ENCODE measurements around the gene RPS6KB1.
A peak's percentile ranks its signal among the peaks of the same experiment; 100 is the strongest.
"Not testable (repeated sequence)": the region's sequence is repeated elsewhere in the genome, so short reads cannot be mapped to it uniquely, and the experiment has no call there.

RPS6KB1 gene

DNA sequence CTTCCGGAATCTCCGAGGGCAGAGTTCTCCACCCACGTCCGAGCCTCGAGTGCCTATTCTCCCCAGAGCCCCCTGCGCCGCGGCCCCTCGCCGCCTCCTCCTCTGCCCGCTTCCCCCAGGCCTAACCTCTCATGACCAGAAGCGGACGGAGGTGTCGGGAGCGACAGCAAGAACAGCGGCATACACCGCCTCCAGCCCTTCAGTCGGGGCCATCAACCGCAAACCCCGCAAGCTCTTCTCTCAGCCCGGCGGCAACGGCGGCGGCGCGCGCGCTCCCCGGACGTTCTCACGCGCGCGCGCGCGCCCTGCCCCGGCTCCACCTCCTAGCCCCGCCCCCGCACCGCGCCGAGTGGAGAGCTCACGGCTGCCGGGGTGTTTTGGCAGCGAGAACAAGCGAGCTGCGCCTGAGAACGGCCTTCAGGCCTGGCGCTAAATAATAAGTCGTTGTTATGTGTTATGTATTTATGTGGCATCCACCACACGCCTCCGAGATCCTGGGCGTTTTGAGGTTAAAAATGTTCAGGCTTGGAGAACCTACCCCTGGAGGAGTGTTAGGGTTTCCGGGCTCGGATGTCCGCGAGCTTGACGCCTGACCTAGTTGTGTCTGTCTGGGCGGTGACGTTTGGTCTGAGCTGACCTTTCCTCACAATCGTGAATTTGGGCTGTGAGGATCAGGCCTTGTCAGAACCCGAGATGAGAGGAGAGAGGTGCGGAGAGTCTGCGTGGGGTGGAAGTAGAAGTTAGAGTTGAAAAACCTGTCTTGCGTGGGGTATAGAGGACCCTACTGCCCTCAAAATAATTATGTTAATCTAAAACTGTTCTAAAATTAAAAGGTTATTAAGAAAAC lies 71.8 kb downstream of the RPS6KB1 start, which contains the start of gene RNFT1:
Gene RNFT1, minus strand, starts transcription at position 259 of the 847 bp plus-strand sequence. Its CDS starts 77 bp downstream, at position 182.
- TF ChIP-seq, protein P1, sequence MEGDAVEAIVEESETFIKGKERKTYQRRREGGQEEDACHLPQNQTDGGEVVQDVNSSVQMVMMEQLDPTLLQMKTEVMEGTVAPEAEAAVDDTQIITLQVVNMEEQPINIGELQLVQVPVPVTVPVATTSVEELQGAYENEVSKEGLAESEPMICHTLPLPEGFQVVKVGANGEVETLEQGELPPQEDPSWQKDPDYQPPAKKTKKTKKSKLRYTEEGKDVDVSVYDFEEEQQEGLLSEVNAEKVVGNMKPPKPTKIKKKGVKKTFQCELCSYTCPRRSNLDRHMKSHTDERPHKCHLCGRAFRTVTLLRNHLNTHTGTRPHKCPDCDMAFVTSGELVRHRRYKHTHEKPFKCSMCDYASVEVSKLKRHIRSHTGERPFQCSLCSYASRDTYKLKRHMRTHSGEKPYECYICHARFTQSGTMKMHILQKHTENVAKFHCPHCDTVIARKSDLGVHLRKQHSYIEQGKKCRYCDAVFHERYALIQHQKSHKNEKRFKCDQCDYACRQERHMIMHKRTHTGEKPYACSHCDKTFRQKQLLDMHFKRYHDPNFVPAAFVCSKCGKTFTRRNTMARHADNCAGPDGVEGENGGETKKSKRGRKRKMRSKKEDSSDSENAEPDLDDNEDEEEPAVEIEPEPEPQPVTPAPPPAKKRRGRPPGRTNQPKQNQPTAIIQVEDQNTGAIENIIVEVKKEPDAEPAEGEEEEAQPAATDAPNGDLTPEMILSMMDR (IDR thresholded peaks at IDR 0.05; ENCODE audit: insufficient read depth, low read depth, low read length, missing control alignments) = no peak
- DNase-seq (ENCODE audit: low read depth) = peak; percentile 88
- peak within 1 kb of the TSS; percentile 86 for H3K4me3 ChIP-seq (ENCODE audit: low read length)

DNA sequence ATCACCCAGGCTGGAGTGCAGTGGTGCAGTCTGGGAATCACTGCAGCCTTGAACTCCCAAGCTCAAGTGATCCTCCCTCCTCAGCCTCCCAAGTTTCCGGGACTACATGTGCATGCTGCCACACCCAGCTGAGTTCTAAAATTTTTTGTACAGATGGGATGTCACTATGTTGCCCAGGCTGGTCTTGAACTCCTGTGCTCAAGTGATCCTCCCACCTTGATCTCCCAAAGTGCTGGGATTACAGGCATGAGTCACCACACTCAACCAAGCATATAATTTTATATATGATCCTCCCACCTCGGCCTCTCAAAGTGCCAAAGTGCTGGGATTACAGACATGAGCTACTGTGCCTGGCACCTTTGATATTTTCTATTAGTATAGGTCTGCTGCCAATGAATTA lies 78.8 kb downstream of the RPS6KB1 start:
- DNase-seq (ENCODE audit: low read depth); H3K4me3 ChIP-seq (ENCODE audit: low read length): not testable (repeated sequence)

DNA sequence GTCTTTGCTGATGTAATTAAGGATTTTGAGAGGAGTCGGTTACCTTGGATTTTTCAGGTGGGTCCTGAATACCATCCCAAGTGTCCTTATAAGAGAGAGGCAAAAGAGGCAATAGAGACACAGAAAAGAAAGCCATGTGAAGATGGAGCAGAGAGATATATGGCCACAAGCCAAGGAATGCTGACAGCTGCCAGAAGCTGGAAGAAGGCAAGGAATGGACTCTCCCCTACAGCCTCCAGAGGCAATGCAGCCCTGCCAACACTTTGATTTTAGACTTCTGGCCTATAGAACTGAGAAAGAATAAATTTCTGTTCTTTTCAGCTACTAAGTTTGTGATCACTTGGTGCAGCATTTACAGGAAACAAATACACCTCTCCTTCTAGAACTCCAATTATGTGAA lies 79.9 kb downstream of the RPS6KB1 start:
- TF ChIP-seq, protein P1 (IDR thresholded peaks at IDR 0.05; ENCODE audit: insufficient read depth, low read depth, low read length, missing control alignments) = no peak
- H3K4me3 ChIP-seq (ENCODE audit: low read length) = no peak overlapping the region
- DNase-seq (ENCODE audit: low read depth) = no peak

DNA sequence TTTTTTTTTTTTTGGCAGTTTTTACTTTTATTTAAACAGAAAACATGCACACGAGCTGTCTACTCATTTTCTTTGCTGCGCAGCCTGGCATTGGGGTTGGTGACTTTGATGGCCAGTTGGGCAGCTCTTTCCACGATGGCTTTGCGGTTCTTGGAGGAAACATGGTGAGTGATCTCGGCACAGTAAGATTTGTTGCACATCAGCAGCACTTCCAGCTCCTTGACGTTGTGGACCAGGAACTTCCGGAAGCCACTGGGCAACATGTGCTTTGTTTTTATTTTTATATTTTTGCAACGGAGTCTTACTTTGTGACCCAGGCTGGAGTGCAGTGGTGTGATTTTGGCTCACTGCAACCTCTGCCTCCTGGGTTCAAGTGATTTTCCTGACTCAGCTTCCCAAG lies 80.6 kb downstream of the RPS6KB1 start:
- DNase-seq (ENCODE audit: low read depth); H3K4me3 ChIP-seq (ENCODE audit: low read length): not testable (repeated sequence)

DNA sequence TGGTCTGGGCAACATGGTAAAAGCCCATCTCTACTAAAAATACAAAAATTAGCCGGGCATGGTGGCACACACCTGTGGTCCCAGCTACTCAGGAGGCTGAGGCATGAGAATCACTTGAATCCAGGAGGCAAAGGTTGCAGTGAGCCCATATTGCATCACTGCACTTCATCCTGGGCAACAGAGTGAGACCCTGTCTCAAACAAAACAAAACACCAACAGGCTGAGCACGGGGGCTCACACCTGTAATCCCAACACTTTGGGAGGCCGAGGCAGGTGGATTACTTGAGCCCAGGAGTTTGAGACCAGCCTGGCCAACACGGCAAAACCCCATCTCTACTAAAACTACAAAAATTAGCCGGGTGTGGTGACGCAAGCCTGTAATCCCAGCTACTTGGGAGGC lies 82.2 kb downstream of the RPS6KB1 start:
- not testable (repeated sequence) for DNase-seq (ENCODE audit: low read depth)

DNA sequence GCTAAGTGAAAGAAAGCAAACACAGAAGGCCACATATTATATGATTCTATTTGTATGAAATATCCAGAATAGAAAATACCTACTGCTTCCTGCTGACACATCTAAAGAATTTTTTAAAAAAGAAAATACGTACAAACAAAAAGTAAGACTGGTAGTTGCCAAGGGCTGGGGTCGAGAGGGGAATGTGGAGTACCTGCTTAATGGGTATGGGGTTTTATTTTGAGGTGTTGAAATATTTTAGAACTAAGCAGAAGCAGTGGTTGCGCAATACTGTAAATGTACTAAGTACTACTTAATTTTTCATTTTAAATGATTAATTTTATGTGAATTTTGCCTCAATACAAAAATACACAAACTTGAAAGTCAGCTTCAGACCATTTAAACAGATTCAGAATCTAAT lies 103.7 kb downstream of the RPS6KB1 start:
- H3K4me3 ChIP-seq (ENCODE audit: low read length) = not testable (repeated sequence)

More for the DNA sequence above, 82.2 kb downstream of the RPS6KB1 start:
- H3K4me3 ChIP-seq (ENCODE audit: low read length) = not testable (repeated sequence)

More for the DNA sequence above, 103.7 kb downstream of the RPS6KB1 start:
- not testable (repeated sequence) for DNase-seq (ENCODE audit: low read depth)

Data from epithelial cell of esophagus (primary cell).